GM19468 (cell line): ENCODE measurements around the gene STIM1.
"Not testable (repeated sequence)": the region's sequence is repeated elsewhere in the genome, so short reads cannot be mapped to it uniquely, and the experiment has no call there.

Source experiments
- ATAC-seq: cut with Tn5 transposase; IDR thresholded peaks from one replicate; pipeline ENCODE4 v1.9.1; 2021; ENCODE audit warnings: mild to moderate bottlenecking, moderate library complexity, moderate number of reproducible peaks; ENCODE audit not compliant: unreplicated experiment; ENCODE audit errors: extremely low read depth

Gene STIM1

GRCh38 chr11:3854977-3855807 is at the start of gene STIM1:
TSS of gene STIM1 (plus strand) at chr11:3855664. CDS start at chr11:3856271, 607 bp downstream.
- peak; percentile 68 for ATAC-seq

- no peak for ATAC-seq
These were observed 47.3 kb upstream of the STIM1 start, which contains the start of gene PGAP2 for GRCh38 chr11:3807909-3808860. TSS of gene PGAP2 (plus strand) at chr11:3808560. CDS start at chr11:3811260, 2,700 bp downstream.

- no peak for ATAC-seq
These were observed 46.4 kb upstream of the STIM1 start for GRCh38 chr11:3808861-3809623.

GRCh38 chr11:3809624-3809928 is 45.9 kb upstream of the STIM1 start:
- no peak for ATAC-seq

GRCh38 chr11:3810446-3810845 is 45.0 kb upstream of the STIM1 start:
- no peak for ATAC-seq

GRCh38 chr11:3810951-3811350 is 44.5 kb upstream of the STIM1 start:
- no peak for ATAC-seq

- ATAC-seq = not testable (repeated sequence)
These were observed 40.6 kb upstream of the STIM1 start for GRCh38 chr11:3814832-3815231.

- ATAC-seq = no peak
These were observed 39.6 kb upstream of the STIM1 start for GRCh38 chr11:3815845-3816244.

- no peak for ATAC-seq
These were observed 38.8 kb upstream of the STIM1 start for GRCh38 chr11:3816673-3817072.

GRCh38 chr11:3817181-3817800 is 38.2 kb upstream of the STIM1 start:
- no peak for ATAC-seq

GRCh38 chr11:3820971-3821370 is 34.5 kb upstream of the STIM1 start:
- ATAC-seq = no peak

- no peak for ATAC-seq
These were observed 33.2 kb upstream of the STIM1 start for GRCh38 chr11:3822312-3822711.

GRCh38 chr11:3823303-3823702 is 32.2 kb upstream of the STIM1 start:
- no peak for ATAC-seq

GRCh38 chr11:3823762-3824506 is 31.5 kb upstream of the STIM1 start:
- ATAC-seq = no peak

- no peak for ATAC-seq
These were observed 30.6 kb upstream of the STIM1 start for GRCh38 chr11:3824714-3825472.

GRCh38 chr11:3825473-3826154 is 29.9 kb upstream of the STIM1 start:
- no peak for ATAC-seq

- ATAC-seq = no peak
These were observed 28.7 kb upstream of the STIM1 start for GRCh38 chr11:3826721-3827120.
